Tracheal epithelial cell (primary cell): ENCODE results near the gene CYP26B1. TPM values are rescaled to one million over a fixed set of nuclear protein-coding genes. Genes with fewer than 3 reads are reported as not detected.

ENCODE experiments used
- total RNA-seq: library from RNA; depleted of rRNA; stranded (reverse); fragments of >200 nt; gene quantifications from 2 replicates; pipeline ENCODE4 v1.2.1, GENCODE V29; 2014

CYP26B1 gene
- under 0.01 and 0.24 TPM in 2 replicates for total RNA-seq

GRCh38 chr2:72147303-72147971 lies at the start of gene CYP26B1:
Gene CYP26B1, minus strand, starts transcription at chr2:72147862. Its CDS starts 28 bp downstream, at chr2:72147834.

